Measurements from ENCODE around the gene FLAD1. TPM values are rescaled to one million over a fixed set of nuclear protein-coding genes. Genes with fewer than 3 reads are reported as not detected.
A peak's percentile ranks its signal among the peaks of the same experiment; 100 is the strongest.

The FLAD1 gene
- total RNA-seq, 5 donors from 2014 or later (not counting 1 experiment from before 2014, with no cell fraction given) = 32.8 to 64.3 (median 53.4) TPM

- DNase-seq = no peak
- peak overlapping the region; percentile 62 to 71 for H3K4me3 ChIP-seq (ENCODE audit: control insufficient read depth in 1 of 2, extremely low read depth in 1 of 2, low read length in 1 of 2)
- peak overlapping the region; percentile 80 for H3K27ac ChIP-seq (ENCODE audit: low read length)
- H3K4me1 ChIP-seq (ENCODE audit: control insufficient read depth in 1 of 2, extremely low read depth in 1 of 2, insufficient read depth in 2 of 2, low read length in 2 of 2) = peaks cover 39 to 99% of the 10 kb centered on the region in 2 experiments
- Mint-ChIP-seq H3K4me3 (peak overlapping the region; percentile 74 to 89 (median 83)), H3K27me3 (no peaks in the 10 kb centered on the region), H3K9me3 (no peaks in the 10 kb centered on the region), H3K27ac (peak overlapping the region; percentile 91 to 95), H3K4me1 (peaks cover 78 to 90% (median 84%) of the 10 kb centered on the region in 3 donors), H3K36me3 (no peaks in the 10 kb centered on the region)
- no peaks in the 10 kb centered on the region for H3K9me3 ChIP-seq
- H3K36me3 ChIP-seq (ENCODE audit: control insufficient read depth in 2 of 2, extremely low read depth in 1 of 2, insufficient read depth in 1 of 2, low read length in 1 of 2) = peaks cover 0 to 6% of the 10 kb centered on the region in 2 donors
- no peaks in the 10 kb centered on the region for H3K27me3 ChIP-seq (replicated peaks in 1 of 2; ENCODE audit: control insufficient read depth in 2 of 2, extremely low read depth in 1 of 2, insufficient read depth in 2 of 2, low read length in 1 of 2)
- 26% methylated on average over 2 of the region's 5 CpGs for WGBS (ENCODE audit: insufficient coverage)
- CTCF ChIA-PET = no interaction called here
- POLR2A ChIA-PET = no interaction called here
- no peak for ATAC-seq (replicated peaks in 1 of 4)
Measured at GRCh38 chr1:155009742-155010141, 26.6 kb downstream of the FLAD1 start.

- peak in 2 of 4 experiments; percentile 9 to 21 for ATAC-seq (replicated peaks in 1 of 4)
Measured at GRCh38 chr1:155010211-155010918, 27.2 kb downstream of the FLAD1 start.

GRCh38 chr1:155011004-155011416, 27.9 kb downstream of the FLAD1 start:
- H3K27ac ChIP-seq (ENCODE audit: low read length) = peak overlapping the region; percentile 80

More at GRCh38 chr1:155010211-155010918, 27.2 kb downstream of the FLAD1 start:
- peak overlapping the region; percentile 80 for H3K27ac ChIP-seq (ENCODE audit: low read length)
- 35% methylated on average over 2 of the region's 11 CpGs for WGBS (ENCODE audit: insufficient coverage)
- H3K4me1 ChIP-seq (ENCODE audit: control insufficient read depth in 1 of 2, extremely low read depth in 1 of 2, insufficient read depth in 2 of 2, low read length in 2 of 2) = peaks cover 37 to 99% of the 10 kb centered on the region in 2 experiments
- H3K4me3 ChIP-seq (ENCODE audit: control insufficient read depth in 1 of 2, extremely low read depth in 1 of 2, low read length in 1 of 2) = peak overlapping the region; percentile 62 to 71
- ChIA-PET CTCF (interaction anchor here (0.6 to 1.2 kb wide), 5 partner anchors 10 to 75 kb away, joined by 3 to 5 read pairs (median 3); no protein-coding TSS in a partner anchor), POLR2A (interaction anchor here in 1 of 2 donors (0.7 kb wide), 1 partner anchor 20 kb away, joined by 3 read pairs; no protein-coding TSS in a partner anchor)
- Mint-ChIP-seq H3K36me3 (no peaks in the 10 kb centered on the region), H3K27ac (peak overlapping the region; percentile 91 to 95), H3K9me3 (no peaks in the 10 kb centered on the region), H3K4me3 (peak overlapping the region; percentile 74 to 89 (median 83)), H3K4me1 (peaks cover 73 to 89% (median 83%) of the 10 kb centered on the region in 3 donors), H3K27me3 (no peaks in the 10 kb centered on the region)
- H3K36me3 ChIP-seq (ENCODE audit: control insufficient read depth in 2 of 2, extremely low read depth in 1 of 2, insufficient read depth in 1 of 2, low read length in 1 of 2) = peaks cover 1 to 12% of the 10 kb centered on the region in 2 donors
- DNase-seq = peak in 1 of 35 experiments; percentile 16
- no peaks in the 10 kb centered on the region for H3K27me3 ChIP-seq (replicated peaks in 1 of 2; ENCODE audit: control insufficient read depth in 2 of 2, extremely low read depth in 1 of 2, insufficient read depth in 2 of 2, low read length in 1 of 2)
- no peaks in the 10 kb centered on the region for H3K9me3 ChIP-seq

GRCh38 chr1:155011437-155012025, 28.4 kb downstream of the FLAD1 start:
- peak overlapping the region; percentile 45 to 89 (median 46) for H3K4me3 Mint-ChIP-seq
- DNase-seq (no peak), ATAC-seq (replicated peaks in 1 of 4) (peak in 1 of 4 experiments; percentile 17)
- Histone ChIP-seq H3K4me3 (ENCODE audit: control insufficient read depth in 1 of 2, extremely low read depth in 1 of 2, low read length in 1 of 2) (peak overlapping the region; percentile 54 to 71), H3K27ac (ENCODE audit: low read length) (peak overlapping the region; percentile 80), H3K36me3 (ENCODE audit: control insufficient read depth in 2 of 2, extremely low read depth in 1 of 2, insufficient read depth in 1 of 2, low read length in 1 of 2) (peaks cover 4 to 23% of the 10 kb centered on the region in 2 donors), H3K27me3 (replicated peaks in 1 of 2; ENCODE audit: control insufficient read depth in 2 of 2, extremely low read depth in 1 of 2, insufficient read depth in 2 of 2, low read length in 1 of 2) (no peaks in the 10 kb centered on the region), H3K9me3 (no peaks in the 10 kb centered on the region), H3K4me1 (ENCODE audit: control insufficient read depth in 1 of 2, extremely low read depth in 1 of 2, insufficient read depth in 2 of 2, low read length in 2 of 2) (peaks cover 41 to 99% of the 10 kb centered on the region in 2 experiments)
- H3K9me3 Mint-ChIP-seq = no peaks in the 10 kb centered on the region
- no peaks in the 10 kb centered on the region for H3K27me3 Mint-ChIP-seq
- CTCF ChIA-PET = interaction anchor here in 1 of 2 donors (0.6 to 1.2 kb wide), 3 partner anchors 36 to 1360 kb away, joined by 3 to 4 read pairs (median 3); no protein-coding TSS in a partner anchor
- peaks cover 3% of the 10 kb centered on the region for H3K36me3 Mint-ChIP-seq
- POLR2A ChIA-PET = interaction anchor here in 1 of 2 donors (0.5 to 0.6 kb wide), 4 partner anchors 9 to 1357 kb away, joined by 3 to 7 read pairs (median 6); partner anchors contain the start of gene ZBTB7B
- peak overlapping the region; percentile 91 to 95 for H3K27ac Mint-ChIP-seq
- 80% methylated on average over 1 of the region's 6 CpGs for WGBS (ENCODE audit: insufficient coverage)
- peaks cover 73 to 89% (median 83%) of the 10 kb centered on the region in 3 donors for H3K4me1 Mint-ChIP-seq

More at GRCh38 chr1:155011004-155011416, 27.9 kb downstream of the FLAD1 start:
- Mint-ChIP-seq H3K36me3 (peaks cover 3% of the 10 kb centered on the region), H3K4me1 (peaks cover 73 to 89% (median 83%) of the 10 kb centered on the region in 3 donors), H3K27ac (peak overlapping the region; percentile 91 to 95), H3K9me3 (no peaks in the 10 kb centered on the region), H3K27me3 (no peaks in the 10 kb centered on the region), H3K4me3 (peak overlapping the region; percentile 45 to 89 (median 46))
- CTCF ChIA-PET = interaction anchor here in 1 of 2 donors (1.2 kb wide), 1 partner anchor 74 kb away, joined by 3 read pairs; no protein-coding TSS in a partner anchor
- ATAC-seq (replicated peaks in 1 of 4) (no peak), DNase-seq (no peak)
- Histone ChIP-seq H3K27me3 (replicated peaks in 1 of 2; ENCODE audit: control insufficient read depth in 2 of 2, extremely low read depth in 1 of 2, insufficient read depth in 2 of 2, low read length in 1 of 2) (no peaks in the 10 kb centered on the region), H3K4me3 (ENCODE audit: control insufficient read depth in 1 of 2, extremely low read depth in 1 of 2, low read length in 1 of 2) (peak overlapping the region; percentile 54 to 71), H3K9me3 (no peaks in the 10 kb centered on the region), H3K36me3 (ENCODE audit: control insufficient read depth in 2 of 2, extremely low read depth in 1 of 2, insufficient read depth in 1 of 2, low read length in 1 of 2) (peaks cover 4 to 18% of the 10 kb centered on the region in 2 donors), H3K4me1 (ENCODE audit: control insufficient read depth in 1 of 2, extremely low read depth in 1 of 2, insufficient read depth in 2 of 2, low read length in 2 of 2) (peaks cover 41 to 99% of the 10 kb centered on the region in 2 experiments)
- POLR2A ChIA-PET = interaction anchor here in 1 of 2 donors (0.5 kb wide), 1 partner anchor 1356 kb away, joined by 7 read pairs; no protein-coding TSS in a partner anchor
- WGBS (ENCODE audit: insufficient coverage) = 81% methylated on average over 3 of the region's 5 CpGs

GRCh38 chr1:155012026-155012546, 28.9 kb downstream of the FLAD1 start:
- WGBS (ENCODE audit: insufficient coverage) = no CpG with 5 or more reads among the region's 9 CpGs
- peak overlapping the region; percentile 80 for H3K27ac ChIP-seq (ENCODE audit: low read length)
- DNase-seq = no peak
- H3K4me3 ChIP-seq (ENCODE audit: control insufficient read depth in 1 of 2, extremely low read depth in 1 of 2, low read length in 1 of 2) = peak overlapping the region; percentile 50 to 71
- ChIA-PET POLR2A (interaction anchor here in 1 of 2 donors (0.5 to 0.6 kb wide), 3 partner anchors 10 to 67 kb away, joined by 3 to 6 read pairs (median 5); partner anchors contain the start of gene ZBTB7B), CTCF (interaction anchor here in 1 of 2 donors (0.6 to 0.7 kb wide), 3 partner anchors 37 to 1359 kb away, joined by 3 to 4 read pairs (median 4); no protein-coding TSS in a partner anchor)
- peak overlapping the region; percentile 28 to 89 (median 72) for H3K4me3 Mint-ChIP-seq
- peaks cover 3% of the 10 kb centered on the region for H3K36me3 Mint-ChIP-seq
- no peaks in the 10 kb centered on the region for H3K9me3 ChIP-seq
- peak overlapping the region; percentile 91 to 95 for H3K27ac Mint-ChIP-seq
- peaks cover 4 to 25% of the 10 kb centered on the region in 2 donors for H3K36me3 ChIP-seq (ENCODE audit: control insufficient read depth in 2 of 2, extremely low read depth in 1 of 2, insufficient read depth in 1 of 2, low read length in 1 of 2)
- no peaks in the 10 kb centered on the region for H3K9me3 Mint-ChIP-seq
- H3K4me1 Mint-ChIP-seq = peaks cover 71 to 89% (median 82%) of the 10 kb centered on the region in 3 donors
- no peaks in the 10 kb centered on the region for H3K27me3 Mint-ChIP-seq
- no peak for ATAC-seq (replicated peaks in 1 of 4)
- H3K4me1 ChIP-seq (ENCODE audit: control insufficient read depth in 1 of 2, extremely low read depth in 1 of 2, insufficient read depth in 2 of 2, low read length in 2 of 2) = peaks cover 45 to 99% of the 10 kb centered on the region in 2 experiments
- H3K27me3 ChIP-seq (replicated peaks in 1 of 2; ENCODE audit: control insufficient read depth in 2 of 2, extremely low read depth in 1 of 2, insufficient read depth in 2 of 2, low read length in 1 of 2) = no peaks in the 10 kb centered on the region
